Liver (tissue), 3 donors: ENCODE results near the gene NCAM1.

ENCODE experiments used
- JUND ChIP-seq, 2 donors: IDR thresholded peaks; 2 replicates each; pipeline ENCODE4 v1.6.1; 2016; ENCODE audit warnings: antibody characterized with exemption in 2 of 2
- TAF1 ChIP-seq: conservative IDR thresholded peaks from 2 replicates; pipeline ENCODE4 v1.6.1; 2016; ENCODE audit warnings: antibody characterized with exemption, mild to moderate bottlenecking
- YY1 ChIP-seq: IDR thresholded peaks from 2 replicates; pipeline ENCODE4 v1.6.1; 2016; ENCODE audit warnings: antibody characterized with exemption, mild to moderate bottlenecking
- TF ChIP-seq, protein P1 (sequence below): fragments of 150-350 bp; IDR thresholded peaks from 2 replicates; pipeline ENCODE4 v1.5.1; 2017; ENCODE audit warnings: improper control_type of control experiment, low read depth, low read length; ENCODE audit not compliant: missing input control
- TF ChIP-seq, protein P2 (sequence below): IDR thresholded peaks from 2 replicates; pipeline ENCODE4 v1.6.1; 2016; ENCODE audit warnings: antibody characterized with exemption
- donor health status: healthy.
- donor health status: healthy.

DNA sequence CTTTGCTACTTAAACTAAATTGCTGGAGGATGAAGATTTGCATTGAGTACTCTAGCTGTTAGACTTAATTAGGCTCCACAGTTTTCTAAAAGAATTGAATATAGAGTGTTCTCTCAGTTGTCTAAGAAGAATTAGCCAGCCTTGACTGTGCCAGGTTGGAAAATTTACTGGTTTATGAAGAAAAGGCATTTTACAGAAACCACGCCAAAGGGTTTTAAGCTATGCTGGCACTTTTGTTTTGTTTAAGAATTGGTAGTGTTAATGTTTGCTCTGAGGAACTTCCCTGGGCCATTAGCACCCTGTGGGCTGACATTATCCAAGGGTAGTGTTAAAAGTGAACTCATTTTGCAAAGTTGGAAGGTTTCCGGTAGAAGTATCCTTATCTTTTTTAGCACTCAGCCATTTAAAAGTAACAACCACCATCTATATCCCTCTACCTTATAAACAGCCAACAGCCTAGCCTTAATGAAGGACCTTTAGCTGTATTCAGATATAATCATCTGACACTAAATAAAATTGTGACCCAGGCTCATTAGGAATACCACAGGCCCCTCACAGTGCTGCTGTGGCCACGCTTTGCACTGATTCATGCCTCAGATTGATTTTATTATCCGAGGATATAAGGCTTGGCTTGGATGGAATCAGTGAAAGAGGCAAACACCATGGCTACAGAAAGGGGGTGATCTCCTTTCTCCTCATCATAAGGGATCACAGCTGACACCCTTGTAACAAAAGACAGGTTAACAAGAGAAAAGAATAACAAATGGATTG lies 158.9 kb downstream of the NCAM1 start:
- TF ChIP-seq JUND (IDR thresholded peaks at IDR 0.05) = no peak
- TF ChIP-seq YY1 = no peak
- TF ChIP-seq, protein P1, sequence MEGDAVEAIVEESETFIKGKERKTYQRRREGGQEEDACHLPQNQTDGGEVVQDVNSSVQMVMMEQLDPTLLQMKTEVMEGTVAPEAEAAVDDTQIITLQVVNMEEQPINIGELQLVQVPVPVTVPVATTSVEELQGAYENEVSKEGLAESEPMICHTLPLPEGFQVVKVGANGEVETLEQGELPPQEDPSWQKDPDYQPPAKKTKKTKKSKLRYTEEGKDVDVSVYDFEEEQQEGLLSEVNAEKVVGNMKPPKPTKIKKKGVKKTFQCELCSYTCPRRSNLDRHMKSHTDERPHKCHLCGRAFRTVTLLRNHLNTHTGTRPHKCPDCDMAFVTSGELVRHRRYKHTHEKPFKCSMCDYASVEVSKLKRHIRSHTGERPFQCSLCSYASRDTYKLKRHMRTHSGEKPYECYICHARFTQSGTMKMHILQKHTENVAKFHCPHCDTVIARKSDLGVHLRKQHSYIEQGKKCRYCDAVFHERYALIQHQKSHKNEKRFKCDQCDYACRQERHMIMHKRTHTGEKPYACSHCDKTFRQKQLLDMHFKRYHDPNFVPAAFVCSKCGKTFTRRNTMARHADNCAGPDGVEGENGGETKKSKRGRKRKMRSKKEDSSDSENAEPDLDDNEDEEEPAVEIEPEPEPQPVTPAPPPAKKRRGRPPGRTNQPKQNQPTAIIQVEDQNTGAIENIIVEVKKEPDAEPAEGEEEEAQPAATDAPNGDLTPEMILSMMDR = no peak
- TF ChIP-seq, protein P2, sequence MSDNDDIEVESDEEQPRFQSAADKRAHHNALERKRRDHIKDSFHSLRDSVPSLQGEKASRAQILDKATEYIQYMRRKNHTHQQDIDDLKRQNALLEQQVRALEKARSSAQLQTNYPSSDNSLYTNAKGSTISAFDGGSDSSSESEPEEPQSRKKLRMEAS = no peak
- TF ChIP-seq TAF1 = no peak
